HEK293 (cell line): ENCODE measurements around the gene ZCCHC7.

ENCODE experiments used
- CTCF ChIA-PET: fragments of 350-600 bp; formaldehyde crosslinking; extraction: SDS; loops from one replicate; lab custom pipeline; 2021; ENCODE audit warnings: antibody characterized with exemption; lab: Yijun Ruan, JAX
- POLR2A ChIA-PET: fragments of 300-600 bp; formaldehyde crosslinking; extraction: SDS; loops from one replicate; lab custom pipeline; 2020; ENCODE audit warnings: antibody characterized with exemption, inconsistent platforms; lab: Yijun Ruan, JAX
- H3K27ac ChIP-seq: fragments of 200-500 bp; sonication (Bioruptor generic); 2 replicates; pipeline ENCODE4 v1.5.1; 2014; ENCODE audit warnings: low read depth, low read length, control low read depth, inconsistent platforms; ENCODE audit errors: extremely low read depth
- H3K36me3 ChIP-seq, 2 experiments: fragments of 200-500 bp in 1 of 2; sonication (Bioruptor generic) in 1 of 2; 1 replicate in 1 of 2; 2 replicates in 1 of 2; pipeline ENCODE4 v1.5.1; 2014 to 2017; ENCODE audit warnings: inconsistent platforms in 2 of 2, low read length in 2 of 2; ENCODE audit not compliant: control insufficient read depth in 2 of 2, insufficient read depth in 1 of 2
- H3K4me1 ChIP-seq: fragments of 200-500 bp; sonication (Bioruptor generic); 2 replicates; pipeline ENCODE4 v1.5.1; 2014; ENCODE audit warnings: mild to moderate bottlenecking, low read length, inconsistent platforms; ENCODE audit not compliant: control insufficient read depth, insufficient read depth
- H3K4me3 ChIP-seq: 2 replicates; pipeline ENCODE4 v1.5.1; 2011; ENCODE audit warnings: low read depth, mild to moderate bottlenecking, control low read depth, low read length, moderate library complexity
- H3K9me3 ChIP-seq: fragments of 200-500 bp; sonication (Bioruptor generic); 2 replicates; pipeline ENCODE4 v1.5.1; 2014; ENCODE audit warnings: low read depth, low read length, inconsistent platforms; ENCODE audit not compliant: control insufficient read depth, insufficient read depth
- BCL11A ChIP-seq: fragments of 450-650 bp; formaldehyde crosslinking; IDR thresholded peaks from 2 replicates; pipeline ENCODE4 v1.5.1; 2016; ENCODE audit warnings: low read depth, missing biosample characterization, missing genetic modification characterization
- HOXD13 ChIP-seq: sonication (generic); formaldehyde crosslinking; IDR thresholded peaks from 2 replicates; pipeline ENCODE4 v1.8.0; 2022; ENCODE audit warnings: missing genetic modification reagents, borderline replicate concordance
- MEIS1 ChIP-seq: sonication (generic); formaldehyde crosslinking; IDR thresholded peaks from 2 replicates; pipeline ENCODE4 v1.8.1; 2022; ENCODE audit warnings: missing genetic modification reagents, mild to moderate bottlenecking, borderline replicate concordance
- SCRT1 ChIP-seq: fragments of 450-650 bp; formaldehyde crosslinking; IDR thresholded peaks from 2 replicates; pipeline ENCODE4 v1.5.1; 2016; ENCODE audit warnings: missing biosample characterization, missing genetic modification characterization, borderline replicate concordance
- SP2 ChIP-seq: fragments of 450-650 bp; formaldehyde crosslinking; IDR thresholded peaks from 2 replicates; pipeline ENCODE4 v1.5.1; 2016; ENCODE audit warnings: missing biosample characterization, missing genetic modification characterization
- YY2 ChIP-seq: fragments of 450-650 bp; formaldehyde crosslinking; IDR thresholded peaks from 2 replicates; pipeline ENCODE4 v1.5.1; 2016; ENCODE audit warnings: missing biosample characterization, missing genetic modification characterization
- ZBTB8A ChIP-seq: fragments of 450-650 bp; formaldehyde crosslinking; IDR thresholded peaks from 2 replicates; pipeline ENCODE4 v1.5.1; 2016; ENCODE audit warnings: missing biosample characterization, missing genetic modification characterization
- ZNF112 ChIP-seq: fragments of 450-650 bp; formaldehyde crosslinking; IDR thresholded peaks from 2 replicates; pipeline ENCODE4 v1.5.0; 2017; ENCODE audit warnings: missing biosample characterization, missing genetic modification characterization
- ZNF140 ChIP-seq: fragments of 450-650 bp; formaldehyde crosslinking; IDR thresholded peaks from 2 replicates; pipeline ENCODE4 v1.5.1; 2016; ENCODE audit warnings: missing biosample characterization, missing genetic modification characterization
- ZNF146 ChIP-seq: fragments of 450-650 bp; formaldehyde crosslinking; IDR thresholded peaks from 2 replicates; pipeline ENCODE4 v1.5.1; 2016; ENCODE audit warnings: missing biosample characterization, missing genetic modification characterization
- ZNF175 ChIP-seq: fragments of 450-650 bp; formaldehyde crosslinking; IDR thresholded peaks from 2 replicates; pipeline ENCODE4 v1.5.1; 2016; ENCODE audit warnings: missing biosample characterization, missing genetic modification characterization
- ZNF335 ChIP-seq: fragments of 450-650 bp; formaldehyde crosslinking; conservative IDR thresholded peaks from 2 replicates; pipeline ENCODE4 v1.5.1; 2016; ENCODE audit warnings: missing biosample characterization, missing genetic modification characterization
- ZNF362 ChIP-seq: fragments of 450-650 bp; formaldehyde crosslinking; IDR thresholded peaks from 2 replicates; pipeline ENCODE4 v1.5.1; 2016; ENCODE audit warnings: missing biosample characterization, missing genetic modification characterization
- ZNF423 ChIP-seq: fragments of 450-650 bp; formaldehyde crosslinking; IDR thresholded peaks from 2 replicates; pipeline ENCODE4 v1.5.1; 2016; ENCODE audit warnings: missing biosample characterization, missing genetic modification characterization
- ZNF433 ChIP-seq: fragments of 450-650 bp; formaldehyde crosslinking; IDR thresholded peaks from 2 replicates; pipeline ENCODE4 v1.5.1; 2016; ENCODE audit warnings: missing biosample characterization, missing genetic modification characterization, low read depth
- ZNF449 ChIP-seq: fragments of 450-650 bp; formaldehyde crosslinking; IDR thresholded peaks from 2 replicates; pipeline ENCODE4 v1.5.1; 2017; ENCODE audit warnings: missing biosample characterization, mild to moderate bottlenecking, missing genetic modification characterization, moderate library complexity
- ZNF510 ChIP-seq: fragments of 450-650 bp; formaldehyde crosslinking; IDR thresholded peaks from 2 replicates; pipeline ENCODE4 v1.5.1; 2018; ENCODE audit warnings: mild to moderate bottlenecking, missing genetic modification characterization, missing biosample characterization; ENCODE audit not compliant: insufficient replicate concordance
- ZNF518A ChIP-seq: fragments of 450-650 bp; formaldehyde crosslinking; conservative IDR thresholded peaks from 2 replicates; pipeline ENCODE4 v1.5.1; 2016; ENCODE audit warnings: low read depth, missing biosample characterization, missing genetic modification characterization
- ZNF544 ChIP-seq: fragments of 450-650 bp; formaldehyde crosslinking; IDR thresholded peaks from 2 replicates; pipeline ENCODE4 v1.5.0; 2017; ENCODE audit warnings: missing biosample characterization, missing genetic modification characterization
- ZNF571 ChIP-seq: fragments of 450-650 bp; formaldehyde crosslinking; IDR thresholded peaks from 2 replicates; pipeline ENCODE4 v1.5.0; 2017; ENCODE audit warnings: missing biosample characterization, missing genetic modification characterization
- ZNF596 ChIP-seq: fragments of 450-650 bp; IDR thresholded peaks from 2 replicates; pipeline ENCODE4 v1.5.0; 2018; ENCODE audit warnings: missing biosample characterization, mild to moderate bottlenecking, missing genetic modification characterization, moderate library complexity
- ZNF654 ChIP-seq: fragments of 450-650 bp; formaldehyde crosslinking; IDR thresholded peaks from 2 replicates; pipeline ENCODE4 v1.5.1; 2016; ENCODE audit warnings: low read depth, missing biosample characterization, missing genetic modification characterization
- ZNF658 ChIP-seq: fragments of 450-650 bp; formaldehyde crosslinking; IDR thresholded peaks from 2 replicates; pipeline ENCODE4; 2016; ENCODE audit warnings: missing biosample characterization, missing genetic modification characterization
- ZNF660 ChIP-seq: fragments of 450-650 bp; IDR thresholded peaks from 2 replicates; pipeline ENCODE4 v1.5.1; 2018; ENCODE audit warnings: missing biosample characterization, mild to moderate bottlenecking, missing genetic modification characterization
- ZNF837 ChIP-seq: fragments of 450-650 bp; formaldehyde crosslinking; IDR thresholded peaks from 2 replicates; pipeline ENCODE4 v1.5.1; 2016; ENCODE audit warnings: missing biosample characterization, missing genetic modification characterization

Gene ZCCHC7

GRCh38 chr9:37372839-37373238 is 252.5 kb downstream of the ZCCHC7 start (continued):
- TF ChIP-seq ZNF449 (no peak), HOXD13 (CRISPR knock-in tag) (no peak), ZNF658 (tag by site-specific recombination) (no peak), ZNF362 (no peak), ZNF544 (tag by site-specific recombination) (no peak)

GRCh38 chr9:37373621-37374020 is 253.2 kb downstream of the ZCCHC7 start:
- ChIA-PET POLR2A (no interaction called here), CTCF (interaction anchor here (0.6 to 1.1 kb wide), 5 partner anchors 42 to 1897 kb away, joined by 3 to 6 read pairs (median 3); no protein-coding TSS in a partner anchor)
- H3K4me3 ChIP-seq, result no peak overlapping the region
- no peaks in the 10 kb centered on the region for H3K9me3 ChIP-seq
- no peaks in the 10 kb centered on the region for H3K36me3 ChIP-seq
- H3K4me1 ChIP-seq, result no peaks in the 10 kb centered on the region
- H3K27ac ChIP-seq, result no peak overlapping the region
- TF ChIP-seq ZNF596 (tag by site-specific recombination) (no peak), SCRT1 (tag by site-specific recombination) (no peak), ZNF112 (tag by site-specific recombination) (no peak), ZNF146 (tag by site-specific recombination) (no peak), BCL11A (no peak)

- H3K36me3 ChIP-seq, result no peaks in the 10 kb centered on the region
- TF ChIP-seq ZNF837 (tag by site-specific recombination) (no peak), HOXD13 (CRISPR knock-in tag) (no peak), ZNF175 (no peak), SP2 (tag by site-specific recombination) (no peak), ZNF571 (tag by site-specific recombination) (no peak), YY2 (tag by site-specific recombination) (no peak), ZNF654 (tag by site-specific recombination) (no peak), ZBTB8A (tag by site-specific recombination) (no peak), ZNF335 (tag by site-specific recombination) (no peak), ZNF433 (no peak), ZNF140 (tag by site-specific recombination) (no peak), ZNF518A (tag by site-specific recombination) (no peak), ZNF660 (tag by site-specific recombination) (no peak), ZNF510 (tag by site-specific recombination) (no peak), ZNF423 (tag by site-specific recombination) (no peak), MEIS1 (CRISPR knock-in tag) (no peak), ZNF658 (tag by site-specific recombination) (no peak)
- TF ChIP-seq, all 188 proteins: peak for 0
- Histone ChIP-seq H3K4me3 (no peak overlapping the region), H3K4me1 (no peaks in the 10 kb centered on the region), H3K9me3 (no peaks in the 10 kb centered on the region), H3K27ac (no peak overlapping the region)
- ChIA-PET POLR2A (no interaction called here), CTCF (interaction anchor here (0.6 kb wide), 1 partner anchor 19 kb away, joined by 3 read pairs; no protein-coding TSS in a partner anchor)
Observed at GRCh38 chr9:37374892-37375291, 254.5 kb downstream of the ZCCHC7 start.
